Measurements from ENCODE around the gene TLR10. TPM values are rescaled to one million over a fixed set of nuclear protein-coding genes. Genes with fewer than 3 reads are reported as not detected.

Gene TLR10
- total and polyA plus RNA-seq, 2 of the 13 experiments (the other 11 are each of a cell fraction or from before 2014, with no cell fraction given), result not detected

DNA sequence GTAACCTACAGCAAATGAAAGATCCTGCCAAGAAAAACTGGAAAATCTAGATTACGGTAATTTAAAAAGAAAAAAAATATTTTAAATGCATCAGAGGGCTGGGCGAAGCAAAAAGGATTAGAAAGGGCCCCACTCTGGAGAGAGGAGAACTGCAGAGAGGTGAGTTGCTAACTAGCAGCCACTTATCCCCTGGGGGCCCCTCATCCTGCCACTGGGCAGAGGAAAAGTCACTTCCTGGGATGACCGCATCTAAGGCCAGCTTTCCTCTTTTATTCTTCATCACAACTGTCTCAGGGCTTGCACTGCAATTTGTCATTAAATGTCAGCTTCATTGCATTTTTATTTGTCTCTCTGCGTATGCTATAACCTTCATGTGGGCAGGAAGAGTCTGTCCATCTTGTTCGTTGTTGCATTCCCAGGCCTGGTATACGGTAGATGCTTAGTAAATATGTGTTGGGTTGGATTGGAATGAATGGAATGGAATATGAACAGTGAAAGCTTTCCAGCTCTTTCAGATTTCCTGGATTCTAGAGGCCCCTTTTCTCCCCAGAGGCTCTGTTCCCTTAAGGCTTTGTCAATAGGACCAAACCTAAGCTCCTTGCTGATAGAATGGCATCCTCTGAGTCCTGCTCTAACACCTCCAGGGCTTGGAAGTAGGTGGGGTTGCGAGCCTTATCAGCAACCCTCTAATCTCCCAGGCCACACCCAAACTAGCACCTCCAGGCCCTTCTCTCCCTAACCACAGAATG, 58.9 kb downstream of the TLR10 start:
- intact Hi-C loops (cut with micrococcal nuclease; ENCODE audit: unreplicated experiment) (no loop called here), in situ Hi-C loops (cut with HindIII; ENCODE audit: extremely low pct_ligation_motif_present, low pct_unique_long_range_greater_than_20kb) (loop anchor here (10.0 kb wide), 1 partner anchor 659 kb away; no protein-coding TSS in a partner anchor)
- Histone ChIP-seq H3K27ac (ENCODE audit: extremely low read length, insufficient read depth, low read length) (no peak overlapping the region), H3K27me3 (ENCODE audit: control insufficient read depth in 1 of 2, insufficient read depth in 2 of 2, low read length in 2 of 2) (0 out of 5 replicates have a peak, but pooled peaks cover 0 to 1% of the 10 kb centered on the region in 2 experiments), H4K20me1 (ENCODE audit: insufficient read depth, low read length) (no peaks in the 10 kb centered on the region), H3K9ac (ENCODE audit: insufficient read depth, low read depth, low read length) (no peak overlapping the region), H3K79me2 (ENCODE audit: insufficient read depth, low read length) (no peaks in the 10 kb centered on the region), H3K4me3 (replicated peaks in 1 of 3; ENCODE audit: insufficient read depth in 1 of 3, low read depth in 2 of 3, low read length in 3 of 3) (no peak overlapping the region), H3K4me2 (ENCODE audit: low read depth, low read length) (peak overlapping the region; percentile 21; the same call in 1 of the 2 replicates), H3K36me3 (replicated peaks in 1 of 2; ENCODE audit: control insufficient read depth in 1 of 2, insufficient read depth in 2 of 2, low read length in 2 of 2) (no peaks in the 10 kb centered on the region), H3K4me1 (ENCODE audit: insufficient read depth, low read length) (peaks cover 30% of the 10 kb centered on the region), H2AFZ (ENCODE audit: low read length) (no peak overlapping the region), H3K9me3 (ENCODE audit: low read length) (no peaks in the 10 kb centered on the region)
- ATAC-seq (peak; percentile 44; the same call in 2 of the 3 replicates), DNase-seq (ENCODE audit: low spot score) (peak; percentile 15), FAIRE-seq (no peak)
- TF ChIP-seq TEAD3 (CRISPR knock-in tag; optimal IDR thresholded peaks at IDR 0.05; ENCODE audit: borderline replicate concordance), result peak; percentile 46
- TF ChIP-seq PHF20 (CRISPR knock-in tag; IDR thresholded peaks at IDR 0.05), result no peak
- WGBS (ENCODE audit: low lambda C conversion rate), result 51% methylated on average over 6 of the region's 7 CpGs
- BruUV-seq (replicated peaks), result no TSS peak
- ChIA-PET CTCF (ENCODE audit: low intra/inter-chr PET ratio, low total read pairs) (no interaction called here), POLR2A (no interaction called here)

GRCh38 chr4:38723114-38723513, 59.7 kb downstream of the TLR10 start:
- intact Hi-C loops (cut with micrococcal nuclease; ENCODE audit: unreplicated experiment) (no loop called here), in situ Hi-C loops (cut with HindIII; ENCODE audit: extremely low pct_ligation_motif_present, low pct_unique_long_range_greater_than_20kb) (loop anchor here (10.0 kb wide), 1 partner anchor 658 kb away; no protein-coding TSS in a partner anchor)
- Histone ChIP-seq H3K27me3 (ENCODE audit: control insufficient read depth in 1 of 2, insufficient read depth in 2 of 2, low read length in 2 of 2) (0 out of 5 replicates have a peak, but pooled peaks cover 0 to 1% of the 10 kb centered on the region in 2 experiments), H3K4me2 (ENCODE audit: low read depth, low read length) (no peak overlapping the region), H3K4me3 (replicated peaks in 1 of 3; ENCODE audit: insufficient read depth in 1 of 3, low read depth in 2 of 3, low read length in 3 of 3) (no peak overlapping the region), H2AFZ (ENCODE audit: low read length) (no peak overlapping the region), H3K4me1 (ENCODE audit: insufficient read depth, low read length) (peaks cover 22% of the 10 kb centered on the region), H3K27ac (ENCODE audit: extremely low read length, insufficient read depth, low read length) (no peak overlapping the region), H4K20me1 (ENCODE audit: insufficient read depth, low read length) (no peaks in the 10 kb centered on the region), H3K79me2 (ENCODE audit: insufficient read depth, low read length) (no peaks in the 10 kb centered on the region), H3K9me3 (ENCODE audit: low read length) (no peaks in the 10 kb centered on the region), H3K9ac (ENCODE audit: insufficient read depth, low read depth, low read length) (no peak overlapping the region), H3K36me3 (replicated peaks in 1 of 2; ENCODE audit: control insufficient read depth in 1 of 2, insufficient read depth in 2 of 2, low read length in 2 of 2) (no peaks in the 10 kb centered on the region)
- no peak for ATAC-seq
- BruUV-seq (replicated peaks), result no TSS peak
- CTCF ChIA-PET (ENCODE audit: low intra/inter-chr PET ratio, low total read pairs), result no interaction called here
- 26% methylated on average over 4 of the region's 4 CpGs for WGBS (ENCODE audit: low lambda C conversion rate)
- no peak for FAIRE-seq
- POLR2A ChIA-PET, result no interaction called here
- DNase-seq (ENCODE audit: low spot score), result no peak
- TF ChIP-seq ZNF782 (CRISPR knock-in tag; IDR thresholded peaks at IDR 0.05; ENCODE audit: borderline replicate concordance), result no peak
- TF ChIP-seq GTF3A (CRISPR knock-in tag; conservative IDR thresholded peaks at IDR 0.05), result no peak
- TF ChIP-seq ZNF567 (CRISPR knock-in tag; IDR thresholded peaks at IDR 0.05; ENCODE audit: borderline replicate concordance), result no peak
- no peak for TF ChIP-seq HMG20B (CRISPR knock-in tag; conservative IDR thresholded peaks at IDR 0.05)
- TF ChIP-seq, protein P1, sequence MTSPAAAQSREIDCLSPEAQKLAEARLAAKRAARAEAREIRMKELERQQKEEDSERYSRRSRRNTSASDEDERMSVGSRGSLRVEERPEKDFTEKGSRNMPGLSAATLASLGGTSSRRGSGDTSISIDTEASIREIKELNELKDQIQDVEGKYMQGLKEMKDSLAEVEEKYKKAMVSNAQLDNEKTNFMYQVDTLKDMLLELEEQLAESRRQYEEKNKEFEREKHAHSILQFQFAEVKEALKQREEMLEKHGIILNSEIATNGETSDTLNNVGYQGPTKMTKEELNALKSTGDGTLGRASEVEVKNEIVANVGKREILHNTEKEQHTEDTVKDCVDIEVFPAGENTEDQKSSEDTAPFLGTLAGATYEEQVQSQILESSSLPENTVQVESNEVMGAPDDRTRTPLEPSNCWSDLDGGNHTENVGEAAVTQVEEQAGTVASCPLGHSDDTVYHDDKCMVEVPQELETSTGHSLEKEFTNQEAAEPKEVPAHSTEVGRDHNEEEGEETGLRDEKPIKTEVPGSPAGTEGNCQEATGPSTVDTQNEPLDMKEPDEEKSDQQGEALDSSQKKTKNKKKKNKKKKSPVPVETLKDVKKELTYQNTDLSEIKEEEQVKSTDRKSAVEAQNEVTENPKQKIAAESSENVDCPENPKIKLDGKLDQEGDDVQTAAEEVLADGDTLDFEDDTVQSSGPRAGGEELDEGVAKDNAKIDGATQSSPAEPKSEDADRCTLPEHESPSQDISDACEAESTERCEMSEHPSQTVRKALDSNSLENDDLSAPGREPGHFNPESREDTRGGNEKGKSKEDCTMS (CRISPR knock-in tag; conservative IDR thresholded peaks at IDR 0.05), result no peak
- no peak for TF ChIP-seq ZNF598 (CRISPR knock-in tag; IDR thresholded peaks at IDR 0.05; ENCODE audit: borderline replicate concordance)
- no peak for TF ChIP-seq TRIM22 (IDR thresholded peaks at IDR 0.05)
- TF ChIP-seq SP1 (IDR thresholded peaks at IDR 0.05), result no peak
- no peak for TF ChIP-seq SP1 (CRISPR knock-in tag; IDR thresholded peaks at IDR 0.05)
- no peak for TF ChIP-seq RELA (CRISPR knock-in tag; IDR thresholded peaks at IDR 0.05)
- TF ChIP-seq HNF1B (CRISPR knock-in tag; IDR thresholded peaks at IDR 0.05), result no peak
